K562 (cell line): ENCODE data around the gene NES. TPM values are rescaled to one million over a fixed set of nuclear protein-coding genes. Genes with fewer than 3 reads are reported as not detected.
A peak's percentile ranks its signal among the peaks of the same experiment; 100 is the strongest.

ENCODE experiments used
- CBFB ChIP-seq: sonication (generic); formaldehyde crosslinking; IDR thresholded peaks from 2 replicates; pipeline ENCODE4 v1.4.0; 2020; ENCODE audit warnings: mild to moderate bottlenecking, missing genetic modification reagents
- CEBPB ChIP-seq: fragments of 450-650 bp; IDR thresholded peaks from 2 replicates; pipeline ENCODE4 v1.6.1; 2016; ENCODE audit warnings: missing genetic modification characterization, missing compliant biosample characterization
- E2F3 ChIP-seq: fragments of 250-450 bp; sonication (Bioruptor Pico); IDR thresholded peaks from 2 replicates; pipeline ENCODE4 v1.4.0; 2020; ENCODE audit warnings: mild to moderate bottlenecking
- FOXK2 ChIP-seq, 2 experiments: fragments of 450-650 bp; IDR thresholded peaks in 1 of 2; conservative IDR thresholded peaks in 1 of 2; 2 replicates each; pipeline ENCODE4 v1.6.1; 2016; ENCODE audit warnings: low read depth in 2 of 2, mild to moderate bottlenecking in 1 of 2
- KDM4B ChIP-seq, 2 experiments: fragments of 450-650 bp in 1 of 2; sonication (generic) in 1 of 2; IDR thresholded peaks; 2 replicates each; pipeline ENCODE4 v1.6.1; 2016 to 2017; ENCODE audit warnings: borderline replicate concordance in 2 of 2, antibody characterized with exemption in 1 of 2, low read depth in 1 of 2, mild to moderate bottlenecking in 1 of 2
- KLF6 ChIP-seq: fragments of 250-450 bp; sonication (Bioruptor Pico); IDR thresholded peaks from 2 replicates; pipeline ENCODE4 v1.4.0; 2020; ENCODE audit warnings: mild to moderate bottlenecking, moderate library complexity, borderline replicate concordance
- POLR2B ChIP-seq: fragments of 450-650 bp; IDR thresholded peaks from 2 replicates; pipeline ENCODE4 v1.6.1; 2018; ENCODE audit warnings: low read depth; ENCODE audit not compliant: partially characterized antibody
- polyA plus RNA-seq, 8 experiments: library from polyadenylated mRNA; depleted of rRNA in 4 of 8; stranded (reverse) in 5 of 8; unstranded in 3 of 8; fragments of >200 nt; fragmentation: Nextera tagmentation in 2 of 8; fragmentation: Illumina TruSeq in 1 of 8; extraction: Ambion mirVana in 2 of 8; extraction: Trizol in 1 of 8; gene quantifications; 2 replicates each; pipeline versions ENCODE4 v1.2.1 to v1.2.3, GENCODE V29; 2011 to 2014; ENCODE audit warnings: inconsistent platforms in 1 of 8, missing spikeins in 1 of 8
- total RNA-seq, 7 experiments: library from RNA; depleted of rRNA in 6 of 7; stranded (reverse); fragments of >200 nt in 6 of 7; fragmentation: Illumina TruSeq in 2 of 7; extraction: Trizol in 2 of 7; gene quantifications; 2 replicates each; pipeline versions ENCODE4 v1.2.1 to v1.2.3, GENCODE V29; 2011 to 2021; ENCODE audit warnings: low replicate concordance in 1 of 7
- TF ChIP-seq, protein P1 (sequence below): fragments of 250-450 bp; sonication (Bioruptor Pico); IDR thresholded peaks from 2 replicates; pipeline ENCODE4 v1.5.0; 2020; ENCODE audit warnings: mild to moderate bottlenecking
- TF ChIP-seq, protein P2 (sequence below): fragments of 250-450 bp; sonication (Bioruptor Pico); IDR thresholded peaks from 2 replicates; pipeline ENCODE4 v1.4.0; 2020; ENCODE audit warnings: mild to moderate bottlenecking, moderate library complexity
- TF ChIP-seq, protein P3 (sequence below): fragments of 250-450 bp; sonication (Bioruptor Pico); IDR thresholded peaks from 2 replicates; pipeline ENCODE4 v1.5.0; 2021
- TF ChIP-seq, protein P4 (sequence below), 2 experiments: fragments of 450-650 bp in 1 of 2; sonication (generic) in 1 of 2; formaldehyde crosslinking; conservative IDR thresholded peaks; 2 replicates each; pipeline versions ENCODE4 v1.4.0 to v1.8.1; 2020 to 2022; ENCODE audit warnings: mild to moderate bottlenecking in 1 of 2, missing genetic modification reagents in 1 of 2
- TF ChIP-seq, protein P5 (sequence below): sonication (generic); formaldehyde crosslinking; IDR thresholded peaks from 2 replicates; pipeline ENCODE4 v1.8.1; 2022; ENCODE audit warnings: missing genetic modification reagents

Gene NES
- total and polyA plus RNA-seq, 9 of the 15 experiments (the other 6 are each of a cell fraction or from before 2014, with no cell fraction given) = 0.10 to 8.6 (median 4.2) TPM

DNA sequence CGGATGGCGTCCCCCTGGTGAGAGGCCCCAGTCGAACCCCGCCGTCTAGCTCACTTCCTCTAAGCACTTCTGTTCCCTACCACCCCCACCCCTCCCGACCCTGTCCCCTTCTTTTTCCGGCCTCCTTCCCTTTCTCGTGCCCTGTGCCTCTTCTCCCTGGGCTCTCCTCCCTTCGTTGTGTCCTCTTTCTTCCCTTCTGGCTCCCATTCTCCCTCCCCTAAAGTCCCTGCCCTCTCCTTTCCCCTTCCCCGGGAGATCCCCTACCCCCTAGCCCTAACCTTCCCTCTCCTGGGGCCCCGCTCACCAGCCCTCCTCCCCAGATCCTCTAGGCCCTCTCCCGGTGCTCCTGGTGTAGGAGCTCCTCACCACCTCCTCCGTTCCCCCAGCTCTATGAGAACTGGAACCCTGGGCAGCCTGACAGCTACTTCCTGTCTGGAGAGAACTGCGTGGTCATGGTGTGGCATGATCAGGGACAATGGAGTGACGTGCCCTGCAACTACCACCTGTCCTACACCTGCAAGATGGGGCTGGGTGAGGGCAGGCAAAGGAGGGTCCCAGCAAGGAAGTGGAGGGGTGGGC, 19.4 kb downstream of the NES start (continued):
- TF ChIP-seq, protein P1, sequence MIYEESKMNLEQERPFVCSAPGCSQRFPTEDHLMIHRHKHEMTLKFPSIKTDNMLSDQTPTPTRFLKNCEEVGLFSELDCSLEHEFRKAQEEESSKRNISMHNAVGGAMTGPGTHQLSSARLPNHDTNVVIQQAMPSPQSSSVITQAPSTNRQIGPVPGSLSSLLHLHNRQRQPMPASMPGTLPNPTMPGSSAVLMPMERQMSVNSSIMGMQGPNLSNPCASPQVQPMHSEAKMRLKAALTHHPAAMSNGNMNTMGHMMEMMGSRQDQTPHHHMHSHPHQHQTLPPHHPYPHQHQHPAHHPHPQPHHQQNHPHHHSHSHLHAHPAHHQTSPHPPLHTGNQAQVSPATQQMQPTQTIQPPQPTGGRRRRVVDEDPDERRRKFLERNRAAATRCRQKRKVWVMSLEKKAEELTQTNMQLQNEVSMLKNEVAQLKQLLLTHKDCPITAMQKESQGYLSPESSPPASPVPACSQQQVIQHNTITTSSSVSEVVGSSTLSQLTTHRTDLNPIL (CRISPR knock-in tag) = no peak
- no peak for TF ChIP-seq KDM4B (IDR thresholded peaks at IDR 0.05; ENCODE audit: borderline replicate concordance in 2 of 2, low read depth in 1 of 2)
- TF ChIP-seq, protein P2, sequence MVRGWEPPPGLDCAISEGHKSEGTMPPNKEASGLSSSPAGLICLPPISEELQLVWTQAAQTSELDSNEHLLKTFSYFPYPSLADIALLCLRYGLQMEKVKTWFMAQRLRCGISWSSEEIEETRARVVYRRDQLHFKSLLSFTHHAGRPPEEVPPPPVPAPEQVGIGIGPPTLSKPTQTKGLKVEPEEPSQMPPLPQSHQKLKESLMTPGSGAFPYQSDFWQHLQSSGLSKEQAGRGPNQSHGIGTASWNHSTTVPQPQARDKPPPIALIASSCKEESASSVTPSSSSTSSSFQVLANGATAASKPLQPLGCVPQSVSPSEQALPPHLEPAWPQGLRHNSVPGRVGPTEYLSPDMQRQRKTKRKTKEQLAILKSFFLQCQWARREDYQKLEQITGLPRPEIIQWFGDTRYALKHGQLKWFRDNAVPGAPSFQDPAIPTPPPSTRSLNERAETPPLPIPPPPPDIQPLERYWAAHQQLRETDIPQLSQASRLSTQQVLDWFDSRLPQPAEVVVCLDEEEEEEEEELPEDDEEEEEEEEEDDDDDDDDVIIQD = no peak
- peak; percentile 58 for TF ChIP-seq POLR2B
- TF ChIP-seq, protein P3, sequence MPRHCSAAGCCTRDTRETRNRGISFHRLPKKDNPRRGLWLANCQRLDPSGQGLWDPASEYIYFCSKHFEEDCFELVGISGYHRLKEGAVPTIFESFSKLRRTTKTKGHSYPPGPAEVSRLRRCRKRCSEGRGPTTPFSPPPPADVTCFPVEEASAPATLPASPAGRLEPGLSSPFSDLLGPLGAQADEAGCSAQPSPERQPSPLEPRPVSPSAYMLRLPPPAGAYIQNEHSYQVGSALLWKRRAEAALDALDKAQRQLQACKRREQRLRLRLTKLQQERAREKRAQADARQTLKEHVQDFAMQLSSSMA (CRISPR knock-in tag) = no peak
- no peak for TF ChIP-seq CBFB
- no peak for TF ChIP-seq KLF6 (CRISPR knock-in tag)
- TF ChIP-seq FOXK2 (conservative IDR thresholded peaks at IDR 0.05 in 1 of 2, IDR thresholded peaks at IDR 0.05 in 1 of 2; ENCODE audit: low read depth in 2 of 2) = no peak
- TF ChIP-seq, protein P4, sequence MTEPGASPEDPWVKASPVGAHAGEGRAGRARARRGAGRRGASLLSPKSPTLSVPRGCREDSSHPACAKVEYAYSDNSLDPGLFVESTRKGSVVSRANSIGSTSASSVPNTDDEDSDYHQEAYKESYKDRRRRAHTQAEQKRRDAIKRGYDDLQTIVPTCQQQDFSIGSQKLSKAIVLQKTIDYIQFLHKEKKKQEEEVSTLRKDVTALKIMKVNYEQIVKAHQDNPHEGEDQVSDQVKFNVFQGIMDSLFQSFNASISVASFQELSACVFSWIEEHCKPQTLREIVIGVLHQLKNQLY (CRISPR knock-in tag; conservative IDR thresholded peaks at IDR 0.05) = no peak
- TF ChIP-seq, protein P5, sequence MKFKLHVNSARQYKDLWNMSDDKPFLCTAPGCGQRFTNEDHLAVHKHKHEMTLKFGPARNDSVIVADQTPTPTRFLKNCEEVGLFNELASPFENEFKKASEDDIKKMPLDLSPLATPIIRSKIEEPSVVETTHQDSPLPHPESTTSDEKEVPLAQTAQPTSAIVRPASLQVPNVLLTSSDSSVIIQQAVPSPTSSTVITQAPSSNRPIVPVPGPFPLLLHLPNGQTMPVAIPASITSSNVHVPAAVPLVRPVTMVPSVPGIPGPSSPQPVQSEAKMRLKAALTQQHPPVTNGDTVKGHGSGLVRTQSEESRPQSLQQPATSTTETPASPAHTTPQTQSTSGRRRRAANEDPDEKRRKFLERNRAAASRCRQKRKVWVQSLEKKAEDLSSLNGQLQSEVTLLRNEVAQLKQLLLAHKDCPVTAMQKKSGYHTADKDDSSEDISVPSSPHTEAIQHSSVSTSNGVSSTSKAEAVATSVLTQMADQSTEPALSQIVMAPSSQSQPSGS = no peak
- TF ChIP-seq CEBPB = no peak
- no peak for TF ChIP-seq E2F3
